Measurements from ENCODE around the gene PSMB1.

The PSMB1 gene

DNA sequence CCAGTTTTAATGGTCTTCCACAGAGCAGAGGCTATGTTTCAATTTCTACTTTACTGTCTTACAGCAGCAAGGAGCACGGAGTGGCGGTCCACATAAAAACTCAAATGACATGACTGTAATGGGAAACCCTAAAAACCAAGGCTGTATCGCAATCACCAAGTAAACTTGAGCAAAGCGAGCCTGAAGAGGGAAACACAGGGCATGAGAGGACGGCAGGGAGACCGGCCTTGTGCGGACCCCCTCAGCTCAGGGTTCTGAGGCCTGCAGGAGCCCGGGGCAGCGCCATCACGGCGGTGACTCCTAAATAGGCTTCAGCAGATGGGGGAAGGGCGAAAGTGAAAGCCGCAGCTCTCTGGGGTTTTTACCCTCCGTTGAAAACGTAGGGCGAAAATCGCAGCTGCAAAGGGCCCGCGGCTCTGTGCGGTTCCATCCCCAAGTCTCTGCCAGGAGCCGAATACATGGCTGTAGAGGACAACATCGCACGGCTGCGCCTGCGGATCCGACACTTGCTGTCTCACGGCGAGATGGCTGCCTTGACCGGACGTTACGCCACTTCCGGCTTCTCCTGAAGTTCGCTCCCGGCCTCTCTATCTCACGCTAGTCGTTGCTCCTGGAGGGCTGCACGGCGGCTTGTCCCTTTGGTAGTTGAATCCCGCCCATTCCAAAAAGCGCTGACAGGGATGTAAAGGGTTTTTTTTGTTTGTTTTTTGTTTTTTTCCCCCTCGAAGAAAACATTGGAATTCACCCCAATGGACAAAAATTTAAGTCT is at the start of gene PSMB1:
Gene PSMB1, minus strand, starts transcription at position 543 of the 769 bp plus-strand sequence. Its CDS starts 65 bp downstream, at position 478.
- H3K36me3 ChIP-seq (ENCODE audit: control insufficient read depth, low read depth, low read length), result peaks cover 23% of the 10 kb centered on the region
- peak within 1 kb of the TSS; percentile 95 for H3K27ac ChIP-seq (ENCODE audit: low read length)
- H3K9ac ChIP-seq (ENCODE audit: low read length), result peak within 1 kb of the TSS; percentile 97
- peaks cover 9% of the 10 kb centered on the region for H3K4me1 ChIP-seq (ENCODE audit: control insufficient read depth, low read depth, low read length)
- no peaks in the 10 kb centered on the region for H3K27me3 ChIP-seq (ENCODE audit: control insufficient read depth, insufficient read depth, low read length)
- no peaks in the 10 kb centered on the region for H3K9me3 ChIP-seq (ENCODE audit: control insufficient read depth, low read depth, low read length)
- H3K4me3 ChIP-seq (ENCODE audit: low read length), result peak within 1 kb of the TSS; percentile 99

DNA sequence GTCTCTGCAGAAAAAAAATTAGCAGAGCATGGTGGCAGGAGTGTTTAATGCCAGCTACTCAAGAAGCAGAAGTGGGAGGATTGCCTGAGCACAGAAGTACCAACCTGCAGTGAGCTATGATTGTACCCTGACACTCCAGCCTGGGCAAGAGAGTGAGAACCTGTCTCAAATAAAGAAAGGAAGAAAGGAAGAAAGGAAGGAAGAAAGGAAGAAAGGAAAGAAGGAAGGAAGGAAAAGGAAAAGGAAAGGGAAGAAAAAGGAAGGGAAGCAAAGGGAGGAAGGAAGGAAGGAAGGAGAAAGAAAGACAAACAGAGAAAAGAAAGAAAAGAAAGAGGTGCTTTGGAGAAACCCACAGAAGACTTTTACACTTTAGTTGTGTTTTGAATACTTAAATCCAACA is 44.2 kb upstream of the PSMB1 start:
- Histone ChIP-seq H3K9me3 (ENCODE audit: control insufficient read depth, low read depth, low read length) (peaks cover 6% of the 10 kb centered on the region), H3K27ac (ENCODE audit: low read length) (no peak overlapping the region), H3K27me3 (ENCODE audit: control insufficient read depth, insufficient read depth, low read length) (no peaks in the 10 kb centered on the region), H3K9ac (ENCODE audit: low read length) (no peak overlapping the region), H3K4me3 (ENCODE audit: low read length) (no peak overlapping the region), H3K4me1 (ENCODE audit: control insufficient read depth, low read depth, low read length) (peaks cover 6% of the 10 kb centered on the region), H3K36me3 (ENCODE audit: control insufficient read depth, low read depth, low read length) (no peaks in the 10 kb centered on the region)

DNA sequence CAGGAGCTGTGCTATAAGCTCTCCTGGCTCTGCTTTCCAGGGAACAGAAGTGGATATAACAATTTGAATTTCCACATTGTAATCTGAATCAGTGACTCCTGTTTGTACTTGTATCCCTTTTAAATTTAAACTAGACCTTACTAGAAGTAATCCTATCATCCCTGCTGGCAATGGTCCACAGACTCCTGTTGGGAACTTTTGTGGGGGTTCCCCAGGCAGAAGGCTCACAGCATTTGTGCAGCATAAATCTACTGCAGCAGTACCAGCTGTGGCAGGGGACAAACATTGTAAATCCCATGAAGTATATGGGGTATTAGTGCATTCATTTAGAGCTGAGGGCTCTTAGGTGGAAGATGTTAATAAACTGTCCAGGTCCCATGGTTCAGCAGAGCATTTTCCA is 43.3 kb upstream of the PSMB1 start:
- H3K9ac ChIP-seq (ENCODE audit: low read length), result no peak overlapping the region
- H3K27ac ChIP-seq (ENCODE audit: low read length), result no peak overlapping the region
- no peaks in the 10 kb centered on the region for H3K36me3 ChIP-seq (ENCODE audit: control insufficient read depth, low read depth, low read length)
- H3K4me3 ChIP-seq (ENCODE audit: low read length), result no peak overlapping the region
- peaks cover 7% of the 10 kb centered on the region for H3K9me3 ChIP-seq (ENCODE audit: control insufficient read depth, low read depth, low read length)
- no peaks in the 10 kb centered on the region for H3K27me3 ChIP-seq (ENCODE audit: control insufficient read depth, insufficient read depth, low read length)
- H3K4me1 ChIP-seq (ENCODE audit: control insufficient read depth, low read depth, low read length), result peaks cover 6% of the 10 kb centered on the region

DNA sequence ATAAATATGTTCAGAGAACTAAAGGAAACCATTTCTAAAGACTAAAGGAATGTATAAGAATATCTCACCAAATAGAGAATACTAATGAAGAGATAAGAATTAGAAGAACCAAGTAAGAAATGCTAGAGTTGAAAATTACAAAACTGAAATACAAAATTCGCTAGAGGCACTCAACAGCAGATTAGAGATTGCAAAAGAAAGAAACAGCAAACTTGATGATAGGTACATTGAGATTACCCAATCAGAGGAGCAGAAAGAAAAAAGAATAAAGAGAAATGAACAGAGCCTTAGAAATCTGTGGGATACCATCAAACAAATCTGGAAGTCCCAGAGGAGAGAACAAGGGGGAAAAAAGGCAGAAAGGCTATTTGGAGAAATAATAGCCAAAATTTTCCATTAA is 37.6 kb upstream of the PSMB1 start:
- peaks cover 14% of the 10 kb centered on the region for H3K9me3 ChIP-seq (ENCODE audit: control insufficient read depth, low read depth, low read length)
- H3K4me1 ChIP-seq (ENCODE audit: control insufficient read depth, low read depth, low read length), result no peaks in the 10 kb centered on the region
- H3K36me3 ChIP-seq (ENCODE audit: control insufficient read depth, low read depth, low read length), result no peaks in the 10 kb centered on the region
- H3K9ac ChIP-seq (ENCODE audit: low read length), result no peak overlapping the region
- H3K4me3 ChIP-seq (ENCODE audit: low read length), result no peak overlapping the region
- H3K27me3 ChIP-seq (ENCODE audit: control insufficient read depth, insufficient read depth, low read length), result no peaks in the 10 kb centered on the region
- no peak overlapping the region for H3K27ac ChIP-seq (ENCODE audit: low read length)

DNA sequence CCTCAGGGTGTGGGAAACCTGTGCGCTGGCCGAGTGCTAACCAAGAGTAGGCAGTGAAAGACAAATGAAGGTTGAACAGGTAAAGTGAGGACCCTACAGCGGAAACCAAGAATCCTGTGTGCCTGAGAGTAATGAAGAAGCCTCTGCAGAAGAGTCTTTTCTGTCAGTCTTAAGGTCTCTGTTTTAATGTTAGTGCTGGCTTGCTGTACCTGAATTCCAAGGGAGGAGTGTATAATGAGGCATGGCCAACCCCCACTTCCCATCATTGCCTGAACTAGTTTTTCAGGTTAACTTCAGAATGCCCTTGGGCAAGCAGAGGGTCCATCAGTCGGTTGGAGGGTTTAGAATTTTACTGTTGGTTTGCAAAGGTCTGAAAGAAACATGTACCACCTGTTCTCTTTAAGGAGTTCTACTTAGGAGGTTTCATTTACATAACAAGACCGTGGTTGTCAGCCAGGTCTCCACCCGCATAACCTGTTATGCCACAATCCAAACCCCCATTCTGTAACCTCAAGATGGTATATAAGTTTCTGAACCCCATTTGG is 31.9 kb upstream of the PSMB1 start:
- H3K27me3 ChIP-seq (ENCODE audit: control insufficient read depth, insufficient read depth, low read length), result no peaks in the 10 kb centered on the region
- H3K9me3 ChIP-seq (ENCODE audit: control insufficient read depth, low read depth, low read length), result peaks cover 4% of the 10 kb centered on the region
- peaks cover 22% of the 10 kb centered on the region for H3K36me3 ChIP-seq (ENCODE audit: control insufficient read depth, low read depth, low read length)
- peak overlapping the region; percentile 76 for H3K9ac ChIP-seq (ENCODE audit: low read length)
- peaks cover 5% of the 10 kb centered on the region for H3K4me1 ChIP-seq (ENCODE audit: control insufficient read depth, low read depth, low read length)
- H3K4me3 ChIP-seq (ENCODE audit: low read length), result peak overlapping the region; percentile 94
- H3K27ac ChIP-seq (ENCODE audit: low read length), result no peak overlapping the region

DNA sequence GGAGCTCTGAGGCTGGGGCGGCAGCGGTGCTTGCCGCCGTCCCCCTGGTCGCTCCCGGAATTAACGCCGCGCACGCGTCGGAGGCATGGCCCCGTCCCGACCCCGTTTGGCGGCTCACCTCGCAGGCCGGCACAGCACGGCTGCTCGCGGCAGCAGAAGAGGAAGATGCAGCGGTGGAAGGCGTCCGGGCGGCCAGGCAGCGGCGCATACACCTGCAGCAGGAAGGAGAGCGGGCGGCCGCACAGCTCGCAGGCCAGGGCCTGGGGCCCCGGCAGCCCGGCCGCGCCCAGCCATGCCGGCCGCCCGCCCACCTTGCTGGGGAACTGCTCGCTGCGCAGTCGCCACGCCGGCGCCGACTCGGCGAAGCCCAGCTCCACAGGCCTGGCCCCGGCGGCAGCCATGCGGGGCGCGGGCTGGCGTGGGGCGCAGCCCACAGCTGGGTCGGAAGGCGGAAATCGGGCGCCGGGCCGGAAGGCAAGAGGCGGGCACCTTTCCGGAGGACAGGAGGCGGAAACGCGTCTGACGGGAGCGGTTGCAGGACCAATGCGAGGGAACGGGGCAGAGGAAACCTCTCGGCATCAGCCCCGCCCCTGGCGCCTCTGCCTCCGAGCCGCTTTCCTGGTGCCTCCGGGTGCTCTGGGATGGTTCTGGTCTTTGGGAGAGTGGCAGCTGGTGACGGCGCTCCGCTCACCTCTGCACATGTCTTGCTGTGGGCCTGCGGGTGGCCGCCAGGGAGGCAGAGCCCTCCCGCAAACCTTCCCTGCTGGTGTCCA is 31.3 kb upstream of the PSMB1 start, which contains the start of gene PDCD2:
Gene PDCD2, minus strand, starts transcription at position 457 of the 773 bp plus-strand sequence. Its CDS starts 56 bp downstream, at position 401.
- no peaks in the 10 kb centered on the region for H3K9me3 ChIP-seq (ENCODE audit: control insufficient read depth, low read depth, low read length)
- peaks cover 5% of the 10 kb centered on the region for H3K4me1 ChIP-seq (ENCODE audit: control insufficient read depth, low read depth, low read length)
- peak within 1 kb of the TSS; percentile 76 for H3K9ac ChIP-seq (ENCODE audit: low read length)
- peaks cover 22% of the 10 kb centered on the region for H3K36me3 ChIP-seq (ENCODE audit: control insufficient read depth, low read depth, low read length)
- no peaks in the 10 kb centered on the region for H3K27me3 ChIP-seq (ENCODE audit: control insufficient read depth, insufficient read depth, low read length)
- peak within 1 kb of the TSS; percentile 94 for H3K4me3 ChIP-seq (ENCODE audit: low read length)
- peak within 1 kb of the TSS; percentile 59 for H3K27ac ChIP-seq (ENCODE audit: low read length)

DNA sequence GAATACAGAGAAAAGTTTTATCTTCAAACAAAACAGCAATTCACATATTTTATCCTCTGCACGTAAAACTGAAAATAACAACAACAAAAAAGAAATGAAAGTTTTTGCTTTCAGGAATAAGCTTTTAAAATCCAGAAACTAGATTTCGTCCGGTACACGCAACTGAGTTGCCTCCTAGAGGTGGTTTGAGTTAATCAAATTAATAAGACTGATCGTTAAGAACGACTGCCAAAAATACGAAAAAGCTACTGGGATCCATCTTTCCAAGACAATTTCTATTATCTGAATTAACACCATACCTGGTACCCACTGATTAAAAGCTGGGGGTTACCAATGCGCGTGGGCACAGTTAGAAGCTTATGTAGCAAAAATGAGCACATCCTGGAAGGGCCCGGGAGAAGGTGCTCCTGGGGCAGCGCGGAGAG is 30.7 kb upstream of the PSMB1 start:
- Histone ChIP-seq H3K27me3 (ENCODE audit: control insufficient read depth, insufficient read depth, low read length) (no peaks in the 10 kb centered on the region), H3K9me3 (ENCODE audit: control insufficient read depth, low read depth, low read length) (no peaks in the 10 kb centered on the region), H3K4me3 (ENCODE audit: low read length) (peak overlapping the region; percentile 94), H3K27ac (ENCODE audit: low read length) (peak overlapping the region; percentile 59), H3K9ac (ENCODE audit: low read length) (peak overlapping the region; percentile 76), H3K36me3 (ENCODE audit: control insufficient read depth, low read depth, low read length) (peaks cover 22% of the 10 kb centered on the region), H3K4me1 (ENCODE audit: control insufficient read depth, low read depth, low read length) (peaks cover 5% of the 10 kb centered on the region)

DNA sequence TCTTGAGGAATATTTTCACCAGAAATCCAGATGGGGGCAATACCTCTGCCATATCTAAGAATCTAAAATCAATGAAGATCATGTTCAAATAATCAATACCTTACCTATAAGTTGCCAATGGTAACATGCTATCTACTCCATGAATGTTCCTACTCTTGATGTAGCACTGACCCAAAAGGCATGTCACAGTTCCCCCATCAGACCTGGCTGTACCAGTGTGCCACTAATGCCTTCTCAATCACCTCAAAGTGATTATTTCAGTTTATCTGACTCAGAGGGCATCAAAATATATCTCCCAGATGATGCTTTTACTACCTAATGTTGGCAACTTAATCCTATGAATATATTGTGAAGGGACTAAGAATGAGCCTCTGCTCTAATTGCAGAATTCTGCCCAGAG is 25.8 kb upstream of the PSMB1 start:
- Histone ChIP-seq H3K9me3 (ENCODE audit: control insufficient read depth, low read depth, low read length) (no peaks in the 10 kb centered on the region), H3K36me3 (ENCODE audit: control insufficient read depth, low read depth, low read length) (peaks cover 42% of the 10 kb centered on the region), H3K4me3 (ENCODE audit: low read length) (no peak overlapping the region), H3K4me1 (ENCODE audit: control insufficient read depth, low read depth, low read length) (no peaks in the 10 kb centered on the region), H3K9ac (ENCODE audit: low read length) (no peak overlapping the region), H3K27ac (ENCODE audit: low read length) (no peak overlapping the region), H3K27me3 (ENCODE audit: control insufficient read depth, insufficient read depth, low read length) (no peaks in the 10 kb centered on the region)

DNA sequence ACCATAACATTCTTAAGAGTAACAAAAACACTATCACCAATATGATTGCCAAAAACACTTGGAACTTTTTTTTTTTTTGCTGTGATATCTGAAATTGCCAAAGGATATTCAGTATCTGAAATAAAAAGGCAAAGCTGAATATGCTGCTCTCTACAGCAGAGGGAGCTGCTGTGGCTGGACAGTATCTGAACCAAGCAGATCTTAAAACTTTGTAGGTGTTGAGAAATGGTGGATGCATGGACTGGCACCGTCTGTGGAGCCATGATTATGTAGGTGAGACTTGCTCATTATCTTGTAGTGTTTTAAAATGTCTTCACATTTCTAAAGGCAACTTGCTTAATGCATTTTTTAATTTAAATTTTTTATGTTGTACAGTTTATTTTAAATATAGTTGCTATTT is 22.1 kb upstream of the PSMB1 start:
- no peaks in the 10 kb centered on the region for H3K9me3 ChIP-seq (ENCODE audit: control insufficient read depth, low read depth, low read length)
- H3K4me3 ChIP-seq (ENCODE audit: low read length), result no peak overlapping the region
- no peak overlapping the region for H3K9ac ChIP-seq (ENCODE audit: low read length)
- no peaks in the 10 kb centered on the region for H3K4me1 ChIP-seq (ENCODE audit: control insufficient read depth, low read depth, low read length)
- H3K36me3 ChIP-seq (ENCODE audit: control insufficient read depth, low read depth, low read length), result peaks cover 39% of the 10 kb centered on the region
- H3K27me3 ChIP-seq (ENCODE audit: control insufficient read depth, insufficient read depth, low read length), result no peaks in the 10 kb centered on the region
- H3K27ac ChIP-seq (ENCODE audit: low read length), result no peak overlapping the region

DNA sequence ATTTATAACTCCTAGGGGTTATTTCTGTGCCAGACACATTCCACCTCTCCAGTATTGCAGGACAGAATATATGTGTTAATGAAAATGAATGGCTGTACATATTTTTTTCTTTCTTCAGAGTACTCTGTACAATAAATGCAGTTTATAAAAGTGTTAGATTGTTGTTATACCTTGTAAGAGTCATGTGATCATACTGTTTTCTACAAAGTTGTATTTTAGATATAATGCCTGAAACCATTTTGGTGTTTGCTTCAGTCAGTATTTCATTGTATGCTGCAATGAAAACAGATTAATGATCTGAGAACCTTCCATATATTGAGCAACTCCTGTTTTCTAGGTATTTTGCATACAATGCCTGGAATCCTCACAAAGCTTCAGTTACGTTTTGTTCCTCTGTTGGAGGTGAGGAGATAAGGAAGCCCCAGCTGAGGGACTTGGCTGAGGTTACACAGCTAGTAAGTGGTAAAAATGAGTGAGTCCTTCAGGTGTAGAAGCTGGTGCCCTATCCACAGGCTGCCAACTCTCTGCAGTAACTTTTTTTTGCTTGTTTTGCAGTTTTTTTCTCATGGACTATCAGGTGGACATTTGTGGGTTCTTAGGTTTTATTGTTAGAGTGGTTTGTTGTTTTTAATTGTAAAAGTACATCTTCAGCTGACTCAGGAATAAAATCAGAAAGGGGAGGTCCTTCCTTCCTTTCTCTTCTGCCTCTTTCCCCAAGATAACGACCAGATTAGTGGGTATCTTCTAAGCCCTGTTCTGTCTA is 19.8 kb upstream of the PSMB1 start:
- Histone ChIP-seq H3K4me3 (ENCODE audit: low read length) (no peak overlapping the region), H3K4me1 (ENCODE audit: control insufficient read depth, low read depth, low read length) (no peaks in the 10 kb centered on the region), H3K9me3 (ENCODE audit: control insufficient read depth, low read depth, low read length) (no peaks in the 10 kb centered on the region), H3K36me3 (ENCODE audit: control insufficient read depth, low read depth, low read length) (peaks cover 54% of the 10 kb centered on the region), H3K27me3 (ENCODE audit: control insufficient read depth, insufficient read depth, low read length) (no peaks in the 10 kb centered on the region), H3K9ac (ENCODE audit: low read length) (no peak overlapping the region), H3K27ac (ENCODE audit: low read length) (no peak overlapping the region)

DNA sequence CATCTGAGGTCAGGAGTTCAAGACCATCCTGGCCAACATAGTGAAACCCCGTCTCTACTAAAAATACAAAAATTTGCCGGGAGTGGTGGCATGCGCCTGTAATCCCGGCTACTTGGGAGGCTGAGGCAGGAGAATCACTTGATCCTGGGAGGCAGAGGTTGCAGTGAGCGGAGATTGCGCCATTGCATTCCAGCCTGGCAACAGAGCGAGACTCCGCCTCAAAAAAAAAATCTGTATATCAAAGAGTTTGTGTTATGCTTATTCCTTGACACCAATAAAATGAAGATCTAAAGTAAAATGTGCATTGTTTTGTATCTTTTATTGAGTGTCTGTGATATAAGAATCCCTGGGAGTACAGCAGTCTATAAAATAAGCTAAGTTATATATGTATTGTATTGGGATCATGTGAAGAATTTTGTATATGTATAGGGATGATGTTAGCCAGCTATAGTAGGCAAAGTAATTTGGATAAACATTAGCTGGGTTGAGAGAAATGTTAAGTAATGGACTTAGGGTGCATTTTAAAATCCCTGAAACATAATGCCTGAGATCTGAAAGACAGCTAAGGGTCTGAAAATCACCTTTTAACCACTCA is 11.9 kb upstream of the PSMB1 start:
- Histone ChIP-seq H3K4me3 (ENCODE audit: low read length) (no peak overlapping the region), H3K4me1 (ENCODE audit: control insufficient read depth, low read depth, low read length) (no peaks in the 10 kb centered on the region), H3K27me3 (ENCODE audit: control insufficient read depth, insufficient read depth, low read length) (no peaks in the 10 kb centered on the region), H3K9ac (ENCODE audit: low read length) (no peak overlapping the region), H3K27ac (ENCODE audit: low read length) (no peak overlapping the region), H3K9me3 (ENCODE audit: control insufficient read depth, low read depth, low read length) (no peaks in the 10 kb centered on the region), H3K36me3 (ENCODE audit: control insufficient read depth, low read depth, low read length) (peaks cover 46% of the 10 kb centered on the region)

All from iPS-18a (cell line).